T-helper 22 cell (primary cell): ENCODE results near the gene CLEC14A.

Experiments
- DNase-seq: peaks from one replicate; pipeline ENCODE4 v3.0.0-alpha.2; 2020; ENCODE audit warnings: low read depth

The CLEC14A gene, protein sequence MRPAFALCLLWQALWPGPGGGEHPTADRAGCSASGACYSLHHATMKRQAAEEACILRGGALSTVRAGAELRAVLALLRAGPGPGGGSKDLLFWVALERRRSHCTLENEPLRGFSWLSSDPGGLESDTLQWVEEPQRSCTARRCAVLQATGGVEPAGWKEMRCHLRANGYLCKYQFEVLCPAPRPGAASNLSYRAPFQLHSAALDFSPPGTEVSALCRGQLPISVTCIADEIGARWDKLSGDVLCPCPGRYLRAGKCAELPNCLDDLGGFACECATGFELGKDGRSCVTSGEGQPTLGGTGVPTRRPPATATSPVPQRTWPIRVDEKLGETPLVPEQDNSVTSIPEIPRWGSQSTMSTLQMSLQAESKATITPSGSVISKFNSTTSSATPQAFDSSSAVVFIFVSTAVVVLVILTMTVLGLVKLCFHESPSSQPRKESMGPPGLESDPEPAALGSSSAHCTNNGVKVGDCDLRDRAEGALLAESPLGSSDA

GRCh38 chr14:38255673-38256532 lies at the start of gene CLEC14A:
Gene CLEC14A, minus strand, starts transcription at chr14:38256093. Its CDS starts 71 bp downstream, at chr14:38256022.
- DNase-seq = no peak

- DNase-seq = no peak
Measured at GRCh38 chr14:38302966-38303365, 47.1 kb upstream of the CLEC14A start.

DNA sequence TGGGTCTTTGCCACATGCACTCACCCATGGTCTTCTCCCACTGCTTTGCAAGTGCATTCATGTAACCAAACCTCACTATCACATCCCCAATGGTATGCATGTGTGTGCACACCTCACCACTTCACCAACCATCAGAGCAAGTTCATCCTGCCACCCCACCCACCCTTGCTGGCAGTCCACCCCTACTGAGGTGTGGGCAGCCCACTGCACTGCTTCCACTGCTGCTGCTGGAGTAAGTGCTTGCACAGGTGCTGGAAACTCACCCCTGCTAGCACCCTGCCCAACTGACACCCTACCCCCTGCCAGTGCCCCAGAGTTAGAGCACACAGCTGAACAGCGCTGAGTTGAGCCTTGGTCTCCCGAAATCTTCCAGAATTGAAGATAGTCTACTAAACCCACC lies 46.1 kb upstream of the CLEC14A start:
- no peak for DNase-seq

DNA sequence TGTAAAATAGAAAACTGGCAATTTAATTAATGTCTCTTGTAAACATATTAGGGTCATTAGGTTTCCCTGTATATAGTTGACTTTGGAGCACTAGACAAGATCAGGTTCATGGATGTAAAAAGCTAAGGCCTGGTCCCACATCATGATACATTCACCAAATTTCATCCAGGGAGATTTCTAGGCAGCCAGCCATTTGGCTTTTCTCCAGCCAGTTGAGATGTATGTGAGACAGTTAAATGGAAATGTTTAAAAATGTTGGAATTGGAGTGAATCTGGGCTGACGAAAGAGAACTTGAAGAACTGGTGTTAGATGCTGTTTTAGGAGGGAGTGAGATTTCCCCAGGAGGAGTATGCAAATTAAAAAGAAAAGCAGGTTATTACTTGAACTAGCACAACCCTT lies 41.8 kb upstream of the CLEC14A start:
- DNase-seq = no peak

GRCh38 chr14:38291681-38292467 lies 36.0 kb upstream of the CLEC14A start:
- DNase-seq = no peak

- DNase-seq = no peak
Measured at GRCh38 chr14:38290601-38291188, 34.8 kb upstream of the CLEC14A start.

DNA sequence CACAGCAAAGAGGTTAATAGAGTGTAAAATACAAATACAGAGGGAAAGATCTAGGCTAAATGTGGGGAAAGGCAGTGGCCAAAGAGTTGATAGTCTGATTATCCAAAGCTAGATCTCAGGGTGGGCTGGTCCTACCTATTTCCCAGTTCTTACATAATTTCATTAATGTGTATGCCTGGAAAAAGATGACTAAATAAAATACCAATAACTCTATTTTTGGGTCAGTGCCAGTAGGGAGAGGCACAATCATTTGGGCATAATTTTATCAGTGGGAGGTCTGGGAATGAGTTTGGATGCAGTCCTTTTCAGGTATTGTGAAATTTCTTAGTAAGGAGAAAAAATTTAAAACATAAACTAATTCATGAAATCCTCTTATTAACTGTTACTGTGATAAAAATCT lies 30.6 kb upstream of the CLEC14A start:
- no peak for DNase-seq

GRCh38 chr14:38285962-38286361 lies 30.1 kb upstream of the CLEC14A start:
- DNase-seq = no peak

DNA sequence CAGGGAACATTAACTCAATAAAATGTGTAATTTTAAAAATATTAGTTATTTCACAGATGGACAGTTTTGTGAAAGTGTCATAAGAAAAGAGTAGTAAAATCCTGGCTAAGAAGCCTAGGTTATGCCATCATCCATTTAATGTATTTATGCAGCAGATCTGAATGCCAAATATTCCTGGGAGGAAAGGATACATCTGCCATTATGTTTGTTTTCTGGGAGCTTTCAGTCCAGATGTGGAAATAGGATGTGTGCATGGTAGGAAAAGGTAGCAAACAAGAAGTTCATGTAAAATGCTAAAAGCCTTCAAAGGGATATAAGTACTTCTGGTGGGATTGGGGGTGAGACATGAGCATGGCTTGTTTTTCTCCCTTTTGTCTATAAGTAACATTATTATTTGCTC lies 27.0 kb upstream of the CLEC14A start:
- DNase-seq = no peak

DNA sequence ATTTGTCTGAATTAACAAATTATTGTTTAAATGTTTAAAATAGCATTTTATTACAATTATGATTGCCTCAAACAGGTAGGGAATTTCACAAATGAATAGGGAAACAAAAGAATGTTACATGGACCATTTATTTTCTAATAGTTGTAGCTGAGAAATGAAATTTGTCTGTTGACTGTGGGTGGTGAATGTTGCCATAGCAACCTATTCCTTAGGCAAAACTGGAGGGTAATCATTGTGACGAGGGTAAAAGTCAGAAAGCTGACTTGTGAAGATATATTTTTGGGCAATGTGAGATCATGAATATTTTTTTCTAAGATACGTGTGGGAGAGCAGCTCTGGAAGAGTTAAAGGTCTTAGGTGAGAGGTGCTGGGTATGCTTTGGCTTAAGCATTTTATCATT lies 24.2 kb upstream of the CLEC14A start:
- no peak for DNase-seq

GRCh38 chr14:38279572-38279971 lies 23.7 kb upstream of the CLEC14A start:
- DNase-seq = no peak

- no peak for DNase-seq
Measured at GRCh38 chr14:38278035-38278434, 22.1 kb upstream of the CLEC14A start.

DNA sequence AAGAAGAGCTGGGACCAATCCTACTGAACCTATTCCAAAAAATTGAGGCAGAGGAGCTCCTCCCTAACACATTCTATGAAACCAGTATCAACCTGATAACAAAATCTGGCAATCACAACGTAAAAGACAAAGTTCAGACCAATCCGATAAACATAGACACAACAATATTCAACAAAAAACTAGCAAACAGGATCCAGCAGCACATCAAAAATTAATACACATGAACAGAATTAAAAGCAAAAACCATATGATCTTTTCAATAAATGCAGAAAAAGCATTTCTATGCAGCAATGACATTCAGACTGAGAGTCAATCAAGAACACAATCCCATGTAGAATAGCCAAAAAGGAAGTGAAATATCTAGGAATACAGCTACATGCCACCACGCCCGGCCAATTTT lies 7.0 kb upstream of the CLEC14A start:
- DNase-seq = no peak

GRCh38 chr14:38261620-38262019 lies 5.7 kb upstream of the CLEC14A start:
- DNase-seq = no peak

GRCh38 chr14:38257507-38257906 lies 1.6 kb upstream of the CLEC14A start:
- DNase-seq = no peak

DNA sequence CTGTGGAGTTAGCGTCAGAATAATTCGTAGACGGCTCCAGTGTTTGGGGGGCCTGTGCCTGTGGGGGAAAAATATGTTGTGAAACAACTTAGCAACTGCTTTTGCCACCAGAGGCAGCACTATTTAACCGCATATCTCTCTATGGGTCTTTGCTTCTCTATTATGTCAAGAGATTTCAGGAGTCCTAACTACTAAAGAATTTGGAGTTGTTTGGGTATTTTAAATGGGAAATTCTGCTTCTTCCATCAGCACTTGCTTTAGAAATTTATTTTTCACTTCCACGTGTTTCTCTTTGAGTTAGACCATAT lies 594 bp upstream of the CLEC14A start:
- no peak for DNase-seq

GRCh38 chr14:38255408-38255672 lies 553 bp downstream of the CLEC14A start:
- DNase-seq = no peak

DNA sequence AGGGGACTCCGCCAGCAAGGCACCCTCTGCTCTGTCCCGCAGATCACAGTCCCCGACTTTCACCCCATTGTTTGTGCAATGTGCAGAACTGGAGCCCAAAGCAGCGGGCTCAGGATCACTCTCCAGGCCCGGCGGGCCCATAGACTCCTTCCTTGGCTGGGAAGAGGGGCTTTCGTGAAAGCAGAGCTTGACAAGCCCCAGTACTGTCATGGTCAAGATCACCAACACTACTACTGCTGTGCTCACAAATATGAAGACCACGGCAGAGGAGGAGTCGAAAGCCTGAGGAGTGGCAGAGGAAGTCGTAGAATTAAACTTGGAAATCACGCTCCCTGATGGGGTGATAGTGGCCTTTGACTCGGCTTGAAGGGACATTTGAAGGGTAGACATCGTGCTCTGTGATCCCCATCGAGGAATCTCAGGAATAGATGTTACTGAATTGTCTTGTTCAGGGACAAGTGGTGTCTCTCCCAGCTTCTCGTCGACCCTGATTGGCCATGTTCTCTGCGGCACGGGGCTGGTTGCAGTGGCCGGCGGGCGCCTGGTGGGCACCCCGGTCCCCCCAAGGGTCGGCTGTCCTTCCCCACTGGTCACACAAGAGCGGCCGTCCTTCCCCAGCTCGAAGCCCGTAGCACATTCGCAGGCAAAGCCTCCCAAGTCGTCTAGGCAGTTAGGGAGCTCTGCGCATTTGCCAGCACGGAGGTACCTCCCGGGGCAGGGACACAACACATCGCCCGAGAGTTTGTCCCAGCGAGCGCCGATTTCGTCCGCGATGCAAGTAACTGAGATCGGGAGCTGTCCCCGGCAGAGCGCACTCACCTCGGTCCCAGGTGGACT lies 1.1 kb downstream of the CLEC14A start:
- no peak for DNase-seq

- no peak for DNase-seq
Measured at GRCh38 chr14:38253676-38254075, 2.2 kb downstream of the CLEC14A start.

DNA sequence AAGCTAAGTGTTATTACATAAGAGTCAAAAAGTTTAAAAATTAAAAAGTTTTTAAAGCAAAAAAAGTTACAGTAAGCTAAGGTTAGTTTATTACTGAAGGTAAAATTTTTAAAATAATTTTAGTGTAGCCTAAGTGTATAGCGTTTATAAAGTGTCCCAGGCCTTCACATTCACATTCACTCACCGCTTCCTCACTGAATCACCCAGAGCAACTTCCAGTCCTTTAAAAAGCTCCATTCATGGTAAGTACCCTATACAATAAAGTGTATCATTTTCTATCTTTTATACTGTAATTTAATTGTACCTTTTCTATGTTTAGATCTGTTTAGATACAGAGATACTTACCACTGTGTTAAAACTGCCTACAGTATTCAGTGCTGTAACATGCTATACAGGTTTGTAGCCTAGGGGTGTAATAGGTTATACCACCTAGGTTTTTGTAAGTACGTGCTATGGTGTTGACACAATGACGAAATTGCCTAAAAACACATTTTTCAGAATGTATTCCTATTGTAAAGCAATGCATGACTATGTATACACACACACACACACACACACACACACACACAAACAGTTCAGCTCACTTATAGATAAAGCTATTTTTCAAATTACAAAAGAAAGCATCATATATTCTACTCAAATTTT lies 3.7 kb downstream of the CLEC14A start:
- DNase-seq = no peak

DNA sequence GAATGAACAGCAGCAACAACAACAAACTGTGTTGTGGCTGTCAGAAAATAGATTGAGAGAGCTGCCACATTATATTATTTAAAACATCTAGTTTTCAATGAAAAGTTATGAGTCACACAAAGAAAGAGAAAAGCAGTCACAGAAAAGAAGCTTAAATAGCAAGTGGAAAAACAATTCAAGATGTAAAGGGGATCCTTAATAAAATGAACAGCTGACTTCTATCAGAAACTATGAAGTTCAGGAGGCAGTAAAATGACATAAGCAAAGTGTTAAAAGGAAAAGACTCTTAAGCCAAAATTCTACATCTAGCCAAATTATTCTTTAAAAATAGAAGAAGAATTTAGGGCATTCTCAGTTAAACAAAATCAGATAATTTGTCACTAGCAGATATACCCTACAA lies 5.6 kb downstream of the CLEC14A start:
- no peak for DNase-seq
